HG03139 (cell line): ENCODE data around the gene DKK1.
"Not testable (repeated sequence)": the region's sequence is repeated elsewhere in the genome, so short reads cannot be mapped to it uniquely, and the experiment has no call there.

Experiments
- ATAC-seq: cut with Tn5 transposase; IDR thresholded peaks from one replicate; pipeline ENCODE4 v1.9.1; 2021; ENCODE audit not compliant: unreplicated experiment

The DKK1 gene

GRCh38 chr10:52365547-52366432 is 51.7 kb downstream of the DKK1 start:
- ATAC-seq: not testable (repeated sequence)
